HUDEP-2 (cell line): ENCODE measurements around the gene IGFBP7.

Source experiments
- DNase-seq, 76 experiments: peaks; one replicate each; lab custom pipeline; 2025; ENCODE audit not compliant: unreplicated experiment in 76 of 76; lab: John Stamatoyannopoulos, UW

Gene IGFBP7

GRCh38 chr4:57044996-57045395 is 65.2 kb downstream of the IGFBP7 start:
- DNase-seq, result no peak

DNA sequence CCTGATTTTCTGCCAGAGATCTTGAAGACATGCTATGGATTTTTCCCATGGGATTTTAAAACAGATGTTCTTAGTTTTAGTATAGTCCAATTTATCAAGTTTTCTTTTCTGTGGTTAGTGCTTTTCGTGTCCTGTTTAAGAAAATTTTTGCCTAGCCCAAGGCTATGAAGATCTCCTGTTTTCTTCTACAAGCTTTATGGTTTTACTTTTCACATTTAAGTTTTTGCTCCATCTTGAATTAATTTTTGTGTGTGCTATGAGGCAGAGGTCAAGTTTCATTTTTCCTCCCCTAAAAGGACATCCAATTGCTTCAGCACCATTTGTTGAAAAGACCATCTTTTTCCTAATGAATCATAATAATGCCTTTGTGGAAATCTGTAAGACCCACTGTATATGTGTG is 65.9 kb downstream of the IGFBP7 start:
- no peak for DNase-seq

DNA sequence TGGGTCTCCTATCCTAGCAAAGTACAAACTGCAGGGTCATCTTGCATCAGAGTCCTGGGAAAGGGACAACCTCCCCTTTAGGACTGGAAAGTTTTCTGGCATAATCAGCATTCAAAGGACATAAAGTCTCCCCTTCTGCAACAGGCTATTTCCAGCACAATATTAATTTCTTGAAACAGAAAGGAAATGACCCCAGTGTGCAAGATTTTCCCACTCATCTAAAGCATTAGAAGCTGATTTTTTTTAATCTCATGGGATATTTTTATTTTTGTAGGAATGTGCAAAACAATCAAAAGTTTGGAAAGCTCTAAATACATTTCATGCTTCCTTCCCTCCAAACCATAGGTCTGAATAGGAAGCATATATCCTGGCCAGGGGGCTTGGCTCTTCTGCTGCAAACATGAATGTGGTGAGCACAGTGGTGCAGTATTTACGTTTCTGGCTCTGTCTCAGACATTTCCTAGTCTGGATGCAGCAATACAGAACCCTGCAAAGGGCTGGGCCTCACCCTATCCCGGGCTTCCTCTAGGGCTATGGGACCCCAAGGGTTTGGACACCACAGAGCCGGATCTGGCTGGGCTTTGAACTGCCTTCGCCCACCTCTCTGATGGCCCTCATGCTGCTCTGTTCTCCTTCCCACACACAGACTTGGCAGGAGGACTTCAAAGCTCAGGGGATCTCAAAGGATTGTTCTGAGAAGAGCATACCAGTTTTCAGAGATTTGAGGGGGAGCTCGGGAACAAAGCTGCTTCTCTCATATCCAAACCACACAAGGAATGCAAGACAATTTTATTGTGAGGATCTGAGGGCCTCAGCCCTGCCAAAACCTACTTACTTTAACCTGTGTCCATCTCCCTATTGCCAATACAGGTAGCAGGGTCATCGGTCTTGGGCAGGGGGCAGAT is 66.6 kb downstream of the IGFBP7 start:
- no peak for DNase-seq

DNA sequence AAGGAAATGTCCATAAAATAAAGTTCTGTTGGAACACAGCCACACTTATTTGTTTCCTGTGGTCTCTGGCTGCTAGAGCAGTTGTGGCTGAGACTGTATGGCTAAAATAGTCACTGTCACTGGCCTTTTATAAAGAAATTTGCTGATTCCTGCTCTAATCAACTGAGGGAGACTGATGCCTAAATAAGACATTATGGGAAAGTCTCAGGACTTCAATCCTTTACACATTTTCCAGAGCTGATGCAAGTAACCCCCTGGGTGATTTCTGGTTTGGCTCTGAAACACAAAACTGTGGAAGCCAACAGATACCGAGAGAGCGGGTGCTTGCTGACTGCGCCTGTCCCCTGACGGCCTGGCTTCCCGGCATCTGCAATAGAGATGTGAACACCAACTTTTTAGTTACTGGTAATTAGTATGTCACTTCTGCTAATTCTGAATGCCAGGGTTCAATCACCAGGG is 67.4 kb downstream of the IGFBP7 start:
- DNase-seq, result no peak

GRCh38 chr4:57041020-57041419 is 69.2 kb downstream of the IGFBP7 start:
- DNase-seq, result no peak

- no peak for DNase-seq
Observed at GRCh38 chr4:57040510-57040909, 69.7 kb downstream of the IGFBP7 start.

- no peak for DNase-seq
Observed at GRCh38 chr4:57039345-57039744, 70.8 kb downstream of the IGFBP7 start.

DNA sequence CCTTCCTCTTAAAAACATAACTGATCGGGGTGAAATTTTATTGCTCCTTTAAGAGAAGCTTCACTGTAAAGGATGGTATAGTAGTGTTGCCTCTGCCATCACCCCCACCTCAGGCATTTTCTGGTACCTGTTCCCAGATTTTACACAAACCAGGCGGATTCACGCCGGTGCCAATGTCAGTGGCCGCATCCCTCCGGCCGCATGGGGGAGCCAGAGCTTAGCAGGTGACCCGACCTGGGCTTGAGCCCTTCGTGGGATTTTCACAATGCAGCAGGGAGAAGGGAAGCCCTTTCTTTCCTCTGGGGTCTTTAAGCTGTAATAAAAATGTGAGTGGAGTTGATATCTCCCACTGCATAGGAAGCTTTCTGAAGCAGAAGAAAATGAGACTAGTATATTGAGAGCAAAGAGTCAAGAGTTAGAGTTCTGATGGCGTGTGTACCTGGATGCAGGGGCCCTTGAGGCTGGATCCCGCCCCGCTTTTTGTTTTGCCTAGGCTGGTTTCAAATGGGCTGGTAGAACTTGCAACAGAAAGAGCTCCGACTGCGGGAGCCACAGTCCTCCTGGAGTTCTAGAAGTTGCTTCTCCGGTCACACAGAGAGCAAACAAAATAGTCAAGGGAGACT is 72.1 kb downstream of the IGFBP7 start:
- peak in 47 of 76 experiments; percentile 0 to 61 (median 23) for DNase-seq

DNA sequence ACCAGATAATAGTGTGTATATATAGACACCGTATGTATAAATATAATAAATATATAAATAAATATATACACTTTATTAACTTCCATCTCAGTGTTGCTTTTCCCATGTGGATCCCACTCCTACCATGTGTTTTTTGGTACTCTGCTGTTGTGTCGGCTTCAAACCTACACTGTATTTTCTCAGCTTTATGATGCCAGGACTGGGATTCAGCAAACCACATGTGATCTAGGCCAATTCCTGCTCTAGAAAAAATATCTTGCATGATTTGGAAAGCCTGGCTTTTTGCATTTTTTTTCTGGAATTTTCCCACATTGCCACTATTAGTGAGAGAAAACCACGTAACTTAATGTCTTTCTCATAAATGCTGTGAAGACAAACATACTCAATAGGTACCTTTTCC is 75.7 kb downstream of the IGFBP7 start:
- no peak for DNase-seq

- DNase-seq, result no peak
Observed at GRCh38 chr4:57023104-57023503, 87.1 kb downstream of the IGFBP7 start.

GRCh38 chr4:57020467-57021101 is 89.6 kb downstream of the IGFBP7 start:
- no peak for DNase-seq

DNA sequence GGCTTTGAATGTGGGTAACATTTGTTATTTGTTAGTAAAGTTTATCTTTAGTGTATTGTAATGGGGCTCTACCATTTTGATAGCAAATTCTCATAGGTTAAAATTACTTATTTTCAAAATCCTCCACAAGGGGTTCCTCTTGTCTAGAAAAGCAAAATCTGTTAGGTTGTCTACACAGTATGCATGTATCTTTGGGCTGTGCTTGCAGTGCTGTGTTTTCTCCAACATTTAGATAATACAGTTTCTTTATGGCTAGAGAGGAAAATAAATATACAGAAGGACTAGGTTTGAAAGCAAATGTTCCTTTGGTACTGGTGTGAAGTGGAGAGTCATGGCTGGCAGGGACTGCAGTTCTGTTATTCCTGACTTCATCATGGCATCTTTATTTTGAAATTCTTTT is 91.2 kb downstream of the IGFBP7 start:
- no peak for DNase-seq

DNA sequence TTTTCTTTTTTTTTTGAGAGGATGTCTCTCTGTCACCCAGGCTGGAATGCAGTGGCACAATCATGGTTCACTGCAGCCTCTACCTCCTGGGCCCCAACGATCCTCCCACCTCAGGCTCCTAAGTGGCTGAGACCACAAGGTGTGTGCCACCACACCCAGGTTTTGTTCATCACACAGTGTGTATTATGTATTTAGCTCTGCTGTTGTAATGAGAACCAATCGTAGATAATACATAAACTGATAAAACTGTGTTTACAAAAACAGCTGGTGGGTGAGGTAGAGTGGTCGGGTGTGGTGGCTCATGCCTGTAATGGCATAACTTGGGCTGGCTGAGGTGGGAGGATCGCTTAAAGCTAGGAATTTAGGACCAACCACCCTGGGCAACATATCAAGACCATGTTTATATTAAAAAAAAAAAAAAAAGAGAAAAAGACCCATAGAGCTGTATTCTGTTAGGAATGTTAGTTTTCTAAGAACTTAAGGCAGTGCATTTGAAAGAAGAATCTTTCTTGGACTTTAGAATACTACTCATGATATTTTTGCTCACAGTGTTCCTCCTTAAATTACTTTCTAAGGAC is 96.6 kb downstream of the IGFBP7 start:
- peak in 1 of 76 experiments; percentile 2 for DNase-seq

GRCh38 chr4:56999751-57000150 is 110.4 kb downstream of the IGFBP7 start:
- no peak for DNase-seq

- peak in 1 of 76 experiments; percentile 1 for DNase-seq
Observed at GRCh38 chr4:56995525-56995924, 114.7 kb downstream of the IGFBP7 start.

DNA sequence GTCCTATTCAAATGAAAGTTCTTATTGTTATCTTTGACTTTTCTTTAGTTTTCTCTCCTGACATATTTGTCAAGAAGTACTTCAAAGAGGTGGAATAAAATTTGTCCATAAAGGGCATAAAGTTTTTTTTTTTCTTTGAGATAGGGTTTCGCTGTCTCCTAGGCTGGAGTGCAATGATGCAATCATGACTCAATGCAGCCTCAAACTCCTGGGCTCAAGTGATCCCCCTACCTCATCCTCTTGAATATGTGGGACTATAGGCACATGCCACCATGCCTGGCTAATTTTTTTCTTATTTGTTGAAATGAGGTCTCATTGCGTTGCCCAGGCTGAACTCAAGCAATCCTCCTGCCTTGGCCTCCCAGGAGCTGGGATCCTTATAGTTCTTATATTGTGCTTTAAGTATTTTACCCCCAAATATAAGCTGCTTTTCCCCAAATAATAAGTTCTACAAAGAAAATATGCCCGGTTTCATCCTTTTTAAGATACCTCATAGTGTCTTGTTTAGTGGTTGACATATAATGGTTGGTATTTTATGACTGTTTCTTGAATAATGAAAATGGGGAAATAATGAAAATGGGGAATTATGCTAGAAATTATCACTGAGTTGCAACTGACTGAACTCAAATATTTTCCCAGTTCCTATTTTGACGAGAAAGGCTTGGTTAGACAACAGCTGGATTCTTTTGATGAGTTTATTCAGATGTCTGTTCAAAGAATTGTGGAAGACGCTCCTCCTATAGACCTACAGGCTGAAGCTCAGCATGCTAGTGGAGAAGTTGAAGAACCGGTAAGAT is 119.9 kb downstream of the IGFBP7 start:
- DNase-seq, result no peak

DNA sequence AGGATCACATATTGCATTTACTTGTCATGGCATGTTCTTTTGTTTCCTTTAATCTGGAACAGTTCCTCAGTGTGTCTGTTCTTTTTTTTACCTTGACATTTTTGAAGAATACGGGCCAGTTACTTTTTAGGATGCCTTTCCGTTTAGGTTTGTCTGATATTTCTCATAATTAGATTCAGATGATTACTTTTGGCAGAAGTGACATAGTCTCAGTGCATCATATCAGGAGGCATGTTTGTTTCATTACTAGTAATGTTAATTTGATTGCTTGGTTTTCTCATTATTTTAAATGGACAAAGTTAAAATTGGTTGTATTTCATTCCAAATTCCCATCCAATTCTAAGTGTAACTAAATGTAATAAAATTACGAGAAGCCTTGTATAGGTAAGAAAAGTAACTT is 123.2 kb downstream of the IGFBP7 start:
- DNase-seq, result no peak

GRCh38 chr4:56986192-56986591 is 124.0 kb downstream of the IGFBP7 start:
- DNase-seq, result no peak

GRCh38 chr4:56981795-56982201 is 128.4 kb downstream of the IGFBP7 start:
- DNase-seq, result peak in 11 of 76 experiments; percentile 2 to 32 (median 16)
